Measurements from ENCODE around the gene FAM83B.
"Not testable (repeated sequence)": the region's sequence is repeated elsewhere in the genome, so short reads cannot be mapped to it uniquely, and the experiment has no call there.

FAM83B gene

DNA sequence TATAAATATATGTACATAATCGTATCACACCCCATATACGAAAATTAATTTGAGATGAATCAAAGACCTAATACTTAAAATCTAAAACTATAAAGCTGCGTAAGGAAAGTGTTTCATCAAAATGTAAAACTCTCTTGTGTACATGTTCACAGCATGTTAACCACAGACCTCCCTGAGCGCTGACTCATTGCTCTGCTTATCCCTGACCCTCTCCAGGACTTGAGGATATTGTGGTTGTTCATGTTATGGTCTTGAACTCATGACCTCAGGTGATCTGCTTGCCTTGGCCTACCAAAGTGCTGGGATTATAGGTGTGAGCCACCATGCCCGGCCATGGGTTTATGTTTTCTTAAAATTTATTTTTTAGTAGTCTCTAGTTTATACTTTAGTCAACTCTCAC lies 14.2 kb downstream of the FAM83B start:
- DNase-seq, result no peak

DNA sequence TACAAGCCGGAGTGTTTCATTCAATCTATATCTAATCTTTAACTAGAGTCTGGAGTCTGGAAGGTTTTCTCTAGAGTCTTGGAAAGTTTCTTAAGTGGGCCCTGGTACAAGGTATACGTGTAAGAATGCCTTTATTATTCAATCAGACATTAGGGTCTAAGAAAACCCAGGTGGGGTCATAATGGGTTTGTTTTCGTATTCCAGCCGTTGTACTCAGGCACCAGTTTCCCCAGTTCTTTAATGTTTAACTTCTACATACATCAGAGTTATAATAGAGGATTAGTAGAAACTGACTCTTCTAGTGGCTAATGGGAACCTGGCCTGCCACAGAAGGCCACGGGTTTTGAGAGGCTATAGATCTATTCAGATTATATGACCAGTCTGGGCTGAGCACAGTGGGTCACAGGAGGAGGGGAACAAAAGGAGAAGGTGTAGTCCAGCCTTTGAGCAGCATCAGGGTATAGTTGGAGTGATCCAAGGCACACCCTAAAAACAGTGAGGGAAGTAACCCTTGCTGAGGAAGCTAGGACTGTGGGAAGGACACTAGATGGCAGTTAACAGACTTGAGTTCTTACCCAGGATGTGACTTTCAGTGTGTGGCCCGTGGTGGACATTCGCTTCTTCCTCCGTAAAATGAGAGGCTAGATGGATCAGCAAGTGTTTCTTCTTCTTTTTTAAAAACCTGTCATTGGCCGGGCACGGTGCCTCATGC lies 15.5 kb downstream of the FAM83B start:
- DNase-seq, result no peak

DNA sequence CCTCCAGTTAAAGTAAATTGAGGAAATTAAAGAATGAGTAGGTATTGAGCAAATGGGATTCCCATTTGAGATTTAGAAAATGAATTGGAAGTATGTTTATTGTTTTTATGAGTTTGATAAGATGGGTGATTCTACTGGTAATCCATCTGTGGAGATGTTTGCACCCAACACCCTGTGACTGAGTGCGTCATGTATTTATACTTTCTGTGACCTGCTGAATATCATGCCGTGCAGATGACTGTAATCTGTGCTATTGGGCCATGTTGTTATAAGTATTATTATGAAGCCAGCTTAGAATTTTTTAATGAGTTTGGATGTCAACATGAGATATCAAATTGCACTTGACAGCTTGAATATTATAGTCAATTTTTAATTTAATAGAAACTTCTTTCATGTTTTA lies 17.7 kb downstream of the FAM83B start:
- DNase-seq, result no peak

DNA sequence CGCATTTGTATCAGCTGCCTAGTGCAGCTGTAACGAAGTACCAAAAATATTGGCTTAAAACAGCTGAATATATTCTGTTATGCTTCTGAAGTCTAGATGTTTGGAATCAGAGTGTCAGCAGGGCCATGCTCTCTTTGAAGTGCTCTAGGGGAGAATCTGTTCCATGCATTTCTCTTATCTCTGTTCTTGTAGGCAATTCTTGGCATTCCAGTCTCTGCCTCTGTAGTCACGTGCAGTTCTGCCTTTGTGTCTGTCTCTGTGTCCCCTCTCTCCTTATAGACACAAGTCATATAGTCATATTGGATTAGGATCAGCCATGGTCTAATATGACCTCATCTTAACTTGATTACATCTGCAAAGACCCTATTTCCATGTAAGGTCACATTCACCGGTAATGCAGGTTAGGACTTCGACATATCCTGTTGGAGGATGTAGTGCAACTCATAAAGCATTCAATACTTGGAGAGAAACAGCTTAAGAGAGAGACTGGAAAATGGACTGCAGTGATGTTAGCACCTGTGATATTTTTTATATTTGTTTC lies 18.6 kb downstream of the FAM83B start:
- DNase-seq, result no peak

DNA sequence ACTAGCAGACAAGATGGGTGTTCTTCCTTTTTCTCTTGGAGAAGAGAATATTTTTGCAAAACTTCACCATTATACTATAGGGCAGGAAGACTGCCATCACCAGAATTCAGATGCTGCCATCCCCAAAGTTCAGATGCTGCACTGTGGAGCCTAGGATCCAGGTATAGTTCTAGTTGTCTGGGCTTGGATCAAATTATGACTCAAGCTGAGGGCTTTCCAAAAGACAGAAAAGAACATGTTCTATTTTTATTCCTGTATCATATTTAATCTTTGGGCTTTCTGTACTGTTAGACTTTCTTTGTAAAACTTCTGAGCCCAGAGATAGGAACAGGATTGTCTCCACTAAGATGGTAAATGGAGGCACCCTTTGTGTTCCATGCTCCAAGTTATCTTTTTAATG lies 22.0 kb downstream of the FAM83B start:
- no peak for DNase-seq

DNA sequence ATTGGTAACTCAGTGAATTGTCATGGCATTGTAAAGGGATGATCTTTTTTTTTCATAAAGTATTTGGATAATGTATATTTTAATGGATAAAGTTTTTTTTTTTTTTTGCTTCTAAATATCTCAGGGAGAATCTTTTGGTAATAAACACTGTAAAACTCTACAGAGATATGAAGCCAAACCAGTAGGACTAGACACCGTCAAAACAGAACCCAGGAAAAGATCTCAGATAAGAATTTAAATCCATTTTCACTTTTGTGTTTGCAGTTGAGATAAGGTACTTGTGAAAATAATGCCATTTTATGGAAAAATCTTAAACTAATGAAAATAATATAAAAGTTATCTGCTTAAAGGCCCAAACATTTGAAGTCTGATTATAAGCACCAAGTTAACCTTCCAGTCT lies 27.0 kb downstream of the FAM83B start:
- DNase-seq, result no peak

DNA sequence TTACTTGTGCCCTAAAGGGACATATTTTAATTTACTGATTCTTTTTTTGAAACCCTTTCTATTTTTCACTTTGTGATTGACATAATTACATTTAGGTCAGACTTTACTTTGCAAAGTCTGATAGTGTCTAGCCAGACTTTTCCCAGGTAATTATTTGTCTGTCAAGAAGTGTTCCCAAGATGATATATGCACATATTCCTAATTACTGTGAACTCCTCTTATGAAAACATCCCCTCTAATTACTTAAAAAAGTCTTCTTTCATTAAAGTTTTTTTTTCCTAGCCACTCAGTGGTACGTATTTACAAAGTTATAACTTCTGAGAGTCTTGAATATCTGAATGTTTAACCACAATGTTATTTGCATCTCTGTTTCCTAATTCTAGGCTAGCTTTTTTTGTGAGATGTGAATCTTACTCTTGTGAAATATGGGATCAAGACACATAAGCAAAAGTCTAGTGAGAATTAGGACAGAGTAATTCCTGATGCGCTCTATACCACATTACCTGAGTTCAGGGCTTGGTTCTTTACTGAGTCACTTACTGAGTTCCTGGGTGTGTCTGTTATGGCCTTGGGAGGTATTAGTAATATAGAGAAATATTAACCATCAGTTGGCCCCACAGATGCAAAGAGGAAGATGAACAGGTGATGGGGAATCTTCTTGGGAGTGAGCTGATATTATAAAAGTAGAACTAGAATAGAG lies 27.9 kb downstream of the FAM83B start:
- DNase-seq, result no peak

DNA sequence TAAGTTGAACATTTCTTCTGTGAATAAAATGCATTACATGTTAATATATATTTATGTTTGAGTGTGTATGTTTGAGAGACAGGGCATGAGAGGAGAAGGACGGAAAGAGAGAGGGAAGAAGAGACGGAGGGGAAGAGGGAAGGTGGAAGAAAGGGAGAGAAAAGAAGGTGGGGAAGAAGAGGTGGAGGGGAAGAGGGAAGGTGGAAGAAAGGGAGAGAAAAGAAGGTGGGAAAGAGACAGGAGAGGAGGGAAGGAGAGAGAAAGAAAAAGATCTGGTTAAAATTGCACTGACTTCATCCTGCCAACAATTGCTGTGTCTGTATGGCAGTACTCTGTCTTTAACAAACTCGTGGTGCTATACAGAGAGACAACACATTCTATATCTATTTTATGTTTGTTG lies 29.0 kb downstream of the FAM83B start:
- no peak for DNase-seq

DNA sequence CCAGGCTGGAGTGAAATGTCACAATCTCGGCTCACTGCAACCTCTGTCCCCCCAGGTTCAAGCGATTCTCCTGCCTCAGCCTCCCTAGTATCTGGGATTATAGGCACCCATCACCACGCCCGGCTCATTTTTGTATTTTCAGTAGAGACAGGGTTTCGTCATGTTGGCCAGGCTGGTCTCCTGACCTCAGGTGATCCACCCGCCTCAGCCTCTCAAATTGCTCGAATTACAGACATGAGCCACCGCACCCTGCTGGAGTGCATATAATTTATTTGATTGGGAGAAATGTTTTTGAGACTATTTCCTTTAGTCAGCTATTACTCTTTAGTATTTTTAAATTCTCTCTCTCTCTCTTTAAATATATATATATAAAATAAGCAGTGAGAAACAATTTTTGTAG lies 29.8 kb downstream of the FAM83B start:
- DNase-seq, result no peak

DNA sequence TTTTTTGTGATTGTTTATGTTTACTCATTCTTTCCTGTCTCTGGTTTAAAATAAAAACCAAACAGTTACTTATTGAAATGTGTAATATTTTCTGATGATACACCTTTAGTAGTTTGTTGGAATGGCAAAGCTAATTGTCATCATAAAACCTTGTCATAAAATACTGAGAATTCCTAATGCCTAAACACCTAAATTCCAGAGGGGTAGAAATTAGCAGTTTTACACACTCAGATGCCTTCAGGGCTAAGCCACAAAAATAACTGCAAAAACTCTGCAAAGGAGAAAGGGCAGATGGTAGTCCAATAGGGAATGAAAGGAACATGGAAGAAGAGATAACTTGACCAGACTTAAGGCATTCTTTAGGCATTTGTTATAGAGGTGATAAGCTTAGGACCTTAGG lies 30.3 kb downstream of the FAM83B start:
- DNase-seq, result no peak

DNA sequence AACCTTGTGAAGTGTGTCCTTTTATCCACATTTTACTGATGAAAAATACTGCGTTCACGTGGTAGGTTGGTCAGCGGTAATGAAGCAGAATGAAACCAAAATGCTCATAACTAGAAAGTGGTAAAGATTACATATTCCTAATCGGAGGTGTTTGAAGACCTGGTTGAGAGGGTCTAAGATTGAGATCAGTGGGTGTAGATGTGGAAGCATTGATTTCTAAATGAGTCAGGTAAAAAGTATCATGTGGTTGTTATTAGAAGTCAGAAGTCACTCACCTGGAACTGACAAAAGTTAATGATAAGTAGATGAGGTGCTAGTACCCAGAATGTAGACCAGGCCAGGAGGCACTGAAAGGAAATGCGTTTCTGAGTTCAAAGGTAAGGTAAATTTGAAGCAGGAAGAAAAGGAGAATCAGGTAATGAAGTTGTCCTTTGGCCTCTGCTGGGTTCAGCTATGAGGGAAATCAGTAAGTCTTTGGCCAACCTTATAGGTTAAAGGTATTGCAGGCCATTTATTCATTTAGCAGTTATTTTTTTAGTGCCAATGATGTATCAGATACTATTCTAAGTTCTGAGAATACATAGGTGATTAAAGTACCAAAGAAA lies 31.2 kb downstream of the FAM83B start:
- DNase-seq, result no peak

DNA sequence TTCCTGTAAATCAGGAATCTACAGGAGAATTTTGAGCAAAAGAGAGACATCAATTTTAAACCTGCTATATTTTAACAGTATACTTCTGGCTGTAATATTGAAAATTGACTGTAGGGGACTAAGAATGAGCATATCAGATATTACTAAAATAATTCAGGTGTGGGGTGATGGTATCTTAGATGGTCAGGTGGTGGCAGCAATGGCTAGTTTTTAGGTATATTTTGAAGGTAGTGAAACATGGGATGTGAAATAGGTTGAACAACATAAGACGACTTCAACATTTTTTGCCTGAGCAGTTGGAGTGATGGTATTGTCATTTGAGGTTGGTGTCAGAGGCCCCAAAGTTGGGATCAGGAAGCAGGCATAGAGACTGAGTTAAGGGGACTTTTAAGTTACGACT lies 32.1 kb downstream of the FAM83B start:
- no peak for DNase-seq

DNA sequence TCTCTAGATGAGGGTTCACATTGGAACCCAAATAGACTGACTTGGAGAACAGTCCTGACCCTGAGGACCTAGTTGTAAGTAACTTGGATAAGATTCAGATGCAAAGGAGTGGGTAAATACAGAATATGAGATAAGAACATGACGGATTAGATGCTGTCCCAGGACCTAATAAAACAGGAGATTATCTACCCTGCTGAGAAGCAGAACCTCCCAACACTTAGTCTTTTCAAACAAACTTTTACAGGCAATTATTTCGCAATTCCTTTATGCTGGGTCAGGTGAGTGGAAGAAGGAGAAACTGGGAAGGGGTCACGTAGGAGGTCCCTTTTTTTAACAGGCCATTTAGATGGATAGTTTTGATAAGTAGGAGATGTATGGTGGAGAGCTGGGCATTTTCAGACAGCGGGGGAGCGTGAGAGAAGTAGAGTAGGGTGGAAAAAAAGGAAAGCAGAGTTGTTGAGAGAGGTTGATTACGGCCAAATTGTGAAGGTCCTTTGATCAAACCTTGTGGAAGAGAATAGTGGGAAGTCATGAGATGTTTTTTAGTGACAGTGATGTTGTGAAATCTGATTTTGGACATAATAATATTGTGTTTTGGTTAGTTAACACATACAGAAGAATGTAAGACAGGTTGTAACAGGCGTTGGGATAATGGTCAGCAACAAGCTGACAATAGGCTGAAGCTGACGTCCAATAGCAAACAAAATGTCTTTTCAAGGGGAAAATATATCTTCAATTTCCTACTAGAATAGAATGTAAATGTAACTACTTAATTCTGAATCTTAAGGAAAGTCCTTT lies 32.8 kb downstream of the FAM83B start:
- DNase-seq, result no peak

DNA sequence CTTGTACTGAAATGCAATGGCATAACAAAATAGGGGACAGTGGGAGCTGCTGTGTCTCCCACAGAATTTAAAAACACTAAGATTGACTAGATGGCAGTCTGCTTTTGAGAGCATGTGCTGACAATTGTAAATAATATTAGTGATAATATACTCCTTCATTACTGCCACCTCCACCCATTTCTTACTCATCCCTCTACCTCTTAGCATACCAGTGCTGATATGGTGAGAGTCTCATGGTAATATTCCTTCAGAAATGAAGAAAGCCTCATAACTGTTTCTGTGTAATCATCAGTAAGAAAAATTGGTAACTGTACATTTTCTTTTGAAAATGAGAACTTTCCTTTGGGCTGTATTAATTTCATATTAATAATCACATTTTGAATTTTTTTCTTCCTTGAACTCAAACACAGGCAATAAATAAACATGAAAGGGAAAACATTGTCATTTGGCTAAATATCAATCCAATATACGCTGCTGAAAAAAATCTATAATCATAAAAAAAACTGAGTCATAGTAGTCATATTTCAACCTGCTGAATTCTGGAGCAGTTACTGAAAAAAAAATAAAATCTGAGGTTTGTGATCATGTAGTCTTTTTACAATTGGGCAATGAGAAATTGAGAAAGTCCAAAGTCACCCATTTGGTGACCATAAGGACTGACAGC lies 34.6 kb downstream of the FAM83B start:
- no peak for DNase-seq

DNA sequence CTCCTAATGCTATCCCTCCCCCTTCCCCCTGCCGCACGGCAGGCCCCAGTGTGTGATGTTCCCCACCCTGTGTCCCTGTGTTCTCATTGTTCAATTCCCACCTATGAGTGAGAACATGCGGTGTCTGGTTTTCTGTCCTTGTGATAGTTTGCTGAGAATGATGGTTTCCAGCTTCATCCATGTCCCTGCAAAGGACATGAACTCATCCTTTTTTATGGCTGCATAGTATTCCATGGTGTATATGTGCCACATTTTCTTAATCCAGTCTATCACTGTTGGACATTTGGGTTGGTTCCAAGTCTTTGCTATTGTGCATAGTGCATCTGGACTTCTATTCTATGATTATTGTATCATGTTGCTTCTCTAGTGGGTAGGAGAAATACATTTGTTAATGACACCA lies 35.3 kb downstream of the FAM83B start:
- not testable (repeated sequence) for DNase-seq

DNA sequence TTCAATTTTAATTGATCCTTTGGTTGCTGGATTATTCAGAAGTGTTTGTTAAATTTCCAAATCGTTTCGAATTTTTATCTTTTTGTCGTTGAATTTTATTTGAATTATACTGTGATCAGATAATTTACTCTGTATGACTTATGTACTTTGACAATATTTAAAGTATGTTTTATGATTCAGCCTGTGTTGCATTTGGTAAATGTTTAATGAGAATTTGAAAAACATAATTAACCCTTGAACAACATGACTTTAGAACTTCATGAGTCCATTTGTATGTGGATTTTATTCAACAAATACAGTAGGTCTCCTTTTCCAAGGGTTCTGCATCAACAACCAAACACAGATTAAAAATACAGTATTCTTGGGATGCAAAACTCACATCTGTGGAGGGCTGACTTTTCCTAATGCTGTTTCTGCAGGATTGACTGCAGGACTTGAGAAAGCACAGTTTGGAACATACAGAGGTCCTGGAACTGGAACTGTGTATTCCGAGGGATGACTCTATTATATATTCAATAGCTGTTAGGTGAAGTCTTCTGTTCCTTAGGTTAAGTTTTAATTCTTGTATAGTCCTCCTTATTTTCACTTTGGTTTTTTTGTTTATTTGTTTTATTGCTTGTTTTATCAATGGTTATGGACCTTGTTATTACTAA lies 40.5 kb downstream of the FAM83B start:
- DNase-seq, result no peak

DNA sequence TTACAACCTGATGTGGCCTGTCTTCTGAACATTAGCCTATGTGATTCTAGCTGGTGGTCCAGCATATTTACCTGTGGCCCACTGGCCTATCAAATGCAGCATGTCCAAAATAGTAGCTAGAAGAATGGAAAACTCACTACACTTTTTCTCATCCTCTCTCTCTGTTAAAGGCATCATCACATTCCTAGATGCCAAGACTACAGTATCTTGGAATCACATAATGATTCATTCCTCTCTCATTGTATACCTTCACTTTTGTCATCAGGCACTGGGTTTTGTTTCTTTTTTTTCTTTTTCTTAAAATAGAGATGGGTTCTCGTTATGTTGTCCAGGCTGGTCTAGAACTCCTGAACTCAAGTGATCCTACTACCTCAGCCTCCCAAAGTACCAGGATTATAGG lies 45.0 kb downstream of the FAM83B start:
- no peak for DNase-seq

DNA sequence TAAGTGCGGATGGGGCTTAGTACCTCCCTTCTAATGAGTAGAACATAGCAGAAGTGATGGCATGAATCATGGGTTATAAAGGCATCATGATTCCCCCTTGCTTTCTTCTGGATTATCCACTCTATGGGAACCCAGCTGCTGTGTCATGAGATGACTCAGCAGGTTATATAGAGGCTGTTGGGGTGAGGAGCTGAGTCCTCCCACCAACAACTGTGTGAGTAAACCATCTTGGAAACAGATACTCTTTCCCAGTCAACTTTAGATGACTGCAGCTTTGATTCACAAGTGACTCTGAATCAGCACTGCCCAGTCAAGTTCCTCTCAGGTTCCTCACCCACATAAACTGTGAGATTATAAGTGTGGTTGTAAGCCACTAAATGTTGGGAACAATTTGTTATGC lies 46.3 kb downstream of the FAM83B start:
- no peak for DNase-seq

DNA sequence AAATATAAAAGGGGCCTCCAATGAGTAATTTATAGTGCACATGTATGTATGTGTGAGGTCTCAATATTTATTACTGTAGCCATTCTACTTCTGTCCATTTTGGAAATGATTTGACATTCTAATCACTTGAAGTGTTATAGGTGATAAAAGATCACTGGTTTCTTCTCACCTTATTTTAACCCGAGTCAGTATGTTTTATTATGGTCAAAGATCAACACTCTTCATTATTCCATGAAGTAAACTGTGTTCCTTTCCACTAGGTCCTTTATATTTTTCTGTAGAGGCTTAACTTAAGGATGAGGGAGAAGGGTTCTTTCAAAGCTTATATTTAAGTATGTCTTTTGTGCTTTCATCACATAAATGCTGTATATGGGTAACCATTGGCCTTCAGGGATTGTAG lies 47.2 kb downstream of the FAM83B start:
- DNase-seq, result no peak

DNA sequence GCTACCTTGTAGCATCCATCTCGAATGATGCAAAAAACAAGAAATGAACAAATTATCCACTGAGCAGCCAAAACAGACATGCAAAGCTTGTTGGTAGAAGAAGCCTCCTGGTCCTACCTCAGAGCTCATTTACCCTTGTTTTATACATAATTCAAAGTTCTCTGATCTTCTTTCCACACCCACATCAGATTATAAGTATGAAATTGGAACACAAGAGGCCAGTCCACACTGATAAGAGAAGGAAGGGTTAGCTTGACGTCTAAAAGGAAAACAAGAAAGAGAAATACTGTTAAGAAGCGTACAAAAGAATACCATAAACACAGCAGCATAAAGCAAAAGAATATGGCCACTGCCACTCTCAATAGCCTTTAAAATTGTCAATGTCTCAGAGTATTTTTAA lies 49.7 kb downstream of the FAM83B start:
- no peak for DNase-seq

DNA sequence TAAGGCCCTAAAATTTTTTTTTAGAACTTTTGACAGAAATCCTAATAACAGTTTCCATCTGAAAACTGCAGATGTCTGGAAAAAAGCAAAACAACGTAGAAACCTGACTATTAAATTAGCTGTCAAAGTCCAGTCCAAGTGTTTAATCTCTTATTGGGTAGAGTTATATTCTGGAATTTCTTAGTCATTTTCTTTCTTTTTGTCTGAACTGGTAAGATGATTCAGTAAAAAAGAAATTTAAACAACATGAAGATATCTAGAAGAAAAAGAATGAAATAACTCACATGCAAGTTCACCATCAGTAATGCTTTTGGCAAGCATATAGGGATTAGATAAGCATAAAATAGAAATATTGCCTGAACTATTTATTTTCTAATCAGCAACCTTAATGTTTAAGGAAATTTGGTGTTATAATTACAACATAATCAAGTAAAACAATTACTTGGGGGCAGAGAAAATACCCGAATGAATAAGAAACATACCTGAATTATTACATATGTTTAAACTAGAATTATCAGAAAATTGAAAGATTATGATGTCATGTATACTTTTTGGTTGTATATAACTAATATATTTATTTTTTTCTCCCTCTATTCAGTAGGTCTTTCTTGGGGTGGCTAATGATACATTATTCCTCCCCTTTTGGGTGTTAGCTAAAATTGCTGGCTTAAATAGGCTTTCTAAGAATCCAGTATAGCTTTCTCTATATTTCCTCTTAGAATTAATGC lies 51.1 kb downstream of the FAM83B start:
- no peak for DNase-seq

DNA sequence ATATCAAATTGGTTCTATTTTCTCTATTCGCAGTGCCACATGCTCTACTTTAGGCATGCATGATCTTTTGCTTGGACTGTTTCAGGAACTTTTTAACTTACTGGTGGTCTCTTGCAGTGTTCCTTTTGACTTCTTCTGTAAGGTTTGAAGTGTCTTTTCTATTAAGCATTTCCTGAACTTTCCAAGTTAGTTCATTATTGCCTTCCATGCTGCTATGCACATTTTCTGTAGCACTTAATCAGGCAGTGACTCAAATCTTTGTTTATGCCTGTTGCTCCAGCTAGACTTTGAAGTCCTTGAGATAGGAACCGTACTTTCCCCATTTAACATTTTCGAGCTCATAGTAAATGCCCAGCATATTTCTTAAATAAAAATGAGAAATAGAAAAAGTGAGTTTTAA lies 52.2 kb downstream of the FAM83B start:
- DNase-seq, result no peak

Measured in activated CD4-positive, alpha-beta T cell treated with anti-CD3 and anti-CD28 coated beads, Interleukin-2, amount 50 U/mL, for 16 hours (primary cell).